A549 (cell line): ENCODE measurements around the gene CHML.

Experiments used
- HOXA7 ChIP-seq: fragments of 250-450 bp; sonication (Bioruptor Pico); IDR thresholded peaks from 2 replicates; pipeline ENCODE4 v1.5.0; 2020; ENCODE audit warnings: mild to moderate bottlenecking, moderate library complexity
- KDM1A ChIP-seq: fragments of 200-600 bp; sonication (generic); IDR thresholded peaks from 2 replicates; pipeline ENCODE4 v1.6.1; 2016; ENCODE audit warnings: low read depth, mild to moderate bottlenecking
- MYC ChIP-seq: IDR thresholded peaks from 2 replicates; pipeline ENCODE4 v1.6.1; 2012; ENCODE audit warnings: mild to moderate bottlenecking, inconsistent platforms, low read length, improper control_type of control experiment, borderline replicate concordance
- POLR2A ChIP-seq: IDR thresholded peaks from 2 replicates; pipeline ENCODE4 v1.6.1; 2012; ENCODE audit warnings: mild to moderate bottlenecking, low read length
- RCOR1 ChIP-seq: fragments of 150-350 bp; IDR thresholded peaks from 2 replicates; pipeline ENCODE4 v1.6.1; 2014; ENCODE audit warnings: antibody characterized with exemption, low read length, low read depth
- RNF2 ChIP-seq: fragments of 200-600 bp; sonication (generic); IDR thresholded peaks from 2 replicates; pipeline ENCODE4 v1.6.1; 2016; ENCODE audit warnings: low read depth, mild to moderate bottlenecking, antibody characterized with exemption, moderate library complexity, borderline replicate concordance
- TF ChIP-seq, protein P1 (sequence below): fragments of >200 bp; sonication (Bioruptor Twin); formaldehyde crosslinking; IDR thresholded peaks from 3 replicates; pipeline ENCODE4 v1.5.1; 2016
- TF ChIP-seq, protein P2 (sequence below): fragments of 450-650 bp; IDR thresholded peaks from 2 replicates; pipeline ENCODE4 v1.6.1; 2014; ENCODE audit warnings: antibody characterized with exemption
- TF ChIP-seq, protein P3 (sequence below): IDR thresholded peaks from 2 replicates; pipeline ENCODE4 v1.6.1; 2012; ENCODE audit warnings: low read depth, borderline replicate concordance
- TF ChIP-seq, protein P4 (sequence below): fragments of 200-600 bp; sonication (generic); IDR thresholded peaks from 2 replicates; pipeline ENCODE4 v1.6.1; 2016; ENCODE audit warnings: antibody characterized with exemption, mild to moderate bottlenecking, moderate library complexity

DNA sequence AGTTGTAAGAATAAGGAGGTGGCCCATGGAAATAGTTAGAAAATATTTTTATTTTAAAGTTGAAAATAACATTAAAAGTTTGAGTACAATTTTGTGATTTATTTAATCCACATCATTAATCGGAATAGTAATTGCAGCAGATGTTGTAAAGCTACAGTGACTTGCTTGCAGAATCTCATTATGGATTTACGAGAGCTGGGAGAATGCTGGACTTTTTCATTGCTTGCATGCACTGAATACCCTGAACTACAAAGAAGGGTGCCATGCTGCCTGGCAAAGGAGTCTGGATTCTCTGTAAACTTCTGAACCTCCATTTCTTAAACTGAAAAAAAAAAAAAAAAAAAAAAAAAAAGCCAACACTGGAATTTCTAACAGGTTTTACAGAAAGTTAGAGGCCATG is 38.4 kb upstream of the CHML start:
- TF ChIP-seq RNF2, result no peak
- TF ChIP-seq, protein P1, sequence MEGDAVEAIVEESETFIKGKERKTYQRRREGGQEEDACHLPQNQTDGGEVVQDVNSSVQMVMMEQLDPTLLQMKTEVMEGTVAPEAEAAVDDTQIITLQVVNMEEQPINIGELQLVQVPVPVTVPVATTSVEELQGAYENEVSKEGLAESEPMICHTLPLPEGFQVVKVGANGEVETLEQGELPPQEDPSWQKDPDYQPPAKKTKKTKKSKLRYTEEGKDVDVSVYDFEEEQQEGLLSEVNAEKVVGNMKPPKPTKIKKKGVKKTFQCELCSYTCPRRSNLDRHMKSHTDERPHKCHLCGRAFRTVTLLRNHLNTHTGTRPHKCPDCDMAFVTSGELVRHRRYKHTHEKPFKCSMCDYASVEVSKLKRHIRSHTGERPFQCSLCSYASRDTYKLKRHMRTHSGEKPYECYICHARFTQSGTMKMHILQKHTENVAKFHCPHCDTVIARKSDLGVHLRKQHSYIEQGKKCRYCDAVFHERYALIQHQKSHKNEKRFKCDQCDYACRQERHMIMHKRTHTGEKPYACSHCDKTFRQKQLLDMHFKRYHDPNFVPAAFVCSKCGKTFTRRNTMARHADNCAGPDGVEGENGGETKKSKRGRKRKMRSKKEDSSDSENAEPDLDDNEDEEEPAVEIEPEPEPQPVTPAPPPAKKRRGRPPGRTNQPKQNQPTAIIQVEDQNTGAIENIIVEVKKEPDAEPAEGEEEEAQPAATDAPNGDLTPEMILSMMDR, result no peak
- no peak for TF ChIP-seq POLR2A
- TF ChIP-seq RCOR1, result no peak
- no peak for TF ChIP-seq MYC
- TF ChIP-seq, protein P2, sequence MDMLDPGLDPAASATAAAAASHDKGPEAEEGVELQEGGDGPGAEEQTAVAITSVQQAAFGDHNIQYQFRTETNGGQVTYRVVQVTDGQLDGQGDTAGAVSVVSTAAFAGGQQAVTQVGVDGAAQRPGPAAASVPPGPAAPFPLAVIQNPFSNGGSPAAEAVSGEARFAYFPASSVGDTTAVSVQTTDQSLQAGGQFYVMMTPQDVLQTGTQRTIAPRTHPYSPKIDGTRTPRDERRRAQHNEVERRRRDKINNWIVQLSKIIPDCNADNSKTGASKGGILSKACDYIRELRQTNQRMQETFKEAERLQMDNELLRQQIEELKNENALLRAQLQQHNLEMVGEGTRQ, result no peak
- TF ChIP-seq, protein P3, sequence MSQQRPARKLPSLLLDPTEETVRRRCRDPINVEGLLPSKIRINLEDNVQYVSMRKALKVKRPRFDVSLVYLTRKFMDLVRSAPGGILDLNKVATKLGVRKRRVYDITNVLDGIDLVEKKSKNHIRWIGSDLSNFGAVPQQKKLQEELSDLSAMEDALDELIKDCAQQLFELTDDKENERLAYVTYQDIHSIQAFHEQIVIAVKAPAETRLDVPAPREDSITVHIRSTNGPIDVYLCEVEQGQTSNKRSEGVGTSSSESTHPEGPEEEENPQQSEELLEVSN, result no peak
- no peak for TF ChIP-seq KDM1A
- TF ChIP-seq, protein P4, sequence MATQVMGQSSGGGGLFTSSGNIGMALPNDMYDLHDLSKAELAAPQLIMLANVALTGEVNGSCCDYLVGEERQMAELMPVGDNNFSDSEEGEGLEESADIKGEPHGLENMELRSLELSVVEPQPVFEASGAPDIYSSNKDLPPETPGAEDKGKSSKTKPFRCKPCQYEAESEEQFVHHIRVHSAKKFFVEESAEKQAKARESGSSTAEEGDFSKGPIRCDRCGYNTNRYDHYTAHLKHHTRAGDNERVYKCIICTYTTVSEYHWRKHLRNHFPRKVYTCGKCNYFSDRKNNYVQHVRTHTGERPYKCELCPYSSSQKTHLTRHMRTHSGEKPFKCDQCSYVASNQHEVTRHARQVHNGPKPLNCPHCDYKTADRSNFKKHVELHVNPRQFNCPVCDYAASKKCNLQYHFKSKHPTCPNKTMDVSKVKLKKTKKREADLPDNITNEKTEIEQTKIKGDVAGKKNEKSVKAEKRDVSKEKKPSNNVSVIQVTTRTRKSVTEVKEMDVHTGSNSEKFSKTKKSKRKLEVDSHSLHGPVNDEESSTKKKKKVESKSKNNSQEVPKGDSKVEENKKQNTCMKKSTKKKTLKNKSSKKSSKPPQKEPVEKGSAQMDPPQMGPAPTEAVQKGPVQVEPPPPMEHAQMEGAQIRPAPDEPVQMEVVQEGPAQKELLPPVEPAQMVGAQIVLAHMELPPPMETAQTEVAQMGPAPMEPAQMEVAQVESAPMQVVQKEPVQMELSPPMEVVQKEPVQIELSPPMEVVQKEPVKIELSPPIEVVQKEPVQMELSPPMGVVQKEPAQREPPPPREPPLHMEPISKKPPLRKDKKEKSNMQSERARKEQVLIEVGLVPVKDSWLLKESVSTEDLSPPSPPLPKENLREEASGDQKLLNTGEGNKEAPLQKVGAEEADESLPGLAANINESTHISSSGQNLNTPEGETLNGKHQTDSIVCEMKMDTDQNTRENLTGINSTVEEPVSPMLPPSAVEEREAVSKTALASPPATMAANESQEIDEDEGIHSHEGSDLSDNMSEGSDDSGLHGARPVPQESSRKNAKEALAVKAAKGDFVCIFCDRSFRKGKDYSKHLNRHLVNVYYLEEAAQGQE, result no peak
- no peak for TF ChIP-seq HOXA7 (CRISPR knock-in tag)
